ENCODE results near the gene NFATC2.

NFATC2 gene

GRCh38 chr20:51386586-51386985 is 155.9 kb downstream of the NFATC2 start:
- peak in 1 of 2 experiments; percentile 83 for DNase-seq

DNA sequence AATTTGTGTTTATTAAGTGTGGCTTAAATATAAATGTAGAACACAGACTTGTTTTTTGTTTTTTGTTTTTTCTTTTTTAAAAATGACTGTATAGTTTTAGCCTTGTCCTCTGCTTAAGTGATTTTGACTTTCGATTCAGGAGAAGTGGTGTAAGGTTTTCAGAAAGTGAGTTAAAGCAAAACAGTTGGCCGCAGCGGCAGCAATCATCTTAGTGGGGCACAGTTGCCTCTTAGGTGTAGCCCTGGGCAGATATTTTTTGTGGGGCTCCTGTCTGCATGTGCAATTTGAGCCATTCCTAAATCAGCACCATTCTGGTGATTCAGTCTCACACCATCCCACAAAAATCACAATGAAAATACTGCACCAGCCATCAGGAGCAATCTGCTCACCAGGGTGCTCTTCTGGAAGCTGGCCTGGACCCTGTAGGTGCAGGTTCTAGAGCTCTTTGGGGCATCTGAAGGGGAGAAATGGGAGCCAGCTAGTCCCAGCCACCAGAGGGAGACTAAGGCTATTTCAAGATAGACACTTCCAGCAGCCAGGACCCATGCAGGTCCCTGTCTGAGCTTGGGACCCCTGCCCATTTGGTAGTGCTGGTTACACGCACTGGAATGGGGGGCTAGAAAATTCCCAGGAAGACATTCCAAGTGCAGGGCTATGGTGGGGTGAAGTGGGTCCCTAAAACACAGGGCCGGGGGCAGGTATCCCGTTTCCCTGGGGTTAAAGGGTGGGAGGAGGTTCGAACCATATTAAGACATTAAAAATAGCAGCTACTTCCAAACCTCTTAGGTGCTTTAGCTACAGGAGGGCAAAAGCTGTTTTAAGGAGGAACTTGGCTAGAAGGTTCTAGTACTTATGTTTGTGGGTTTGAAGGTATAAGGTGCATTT is 156.6 kb downstream of the NFATC2 start:
- DNase-seq = peak; percentile 40 to 89

DNA sequence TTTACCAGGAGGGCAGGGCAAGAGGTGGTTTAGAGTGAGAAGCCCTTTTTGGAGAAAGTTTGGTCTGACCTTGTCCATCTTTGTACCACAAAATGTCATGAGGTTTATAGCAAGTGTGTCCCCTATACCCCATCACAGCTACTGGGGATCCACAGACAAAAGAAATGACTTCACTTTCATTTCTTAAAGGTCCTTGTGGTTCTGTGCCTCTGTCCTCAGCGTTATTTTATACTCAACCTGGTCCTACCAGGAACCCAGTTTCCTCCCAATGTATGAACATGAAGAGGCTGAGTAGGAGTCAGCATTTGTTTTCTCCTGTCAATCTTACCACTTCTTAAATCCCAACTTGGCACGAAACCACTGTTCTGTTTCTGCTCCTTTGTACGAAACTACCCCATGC is 157.6 kb downstream of the NFATC2 start:
- DNase-seq = no peak

DNA sequence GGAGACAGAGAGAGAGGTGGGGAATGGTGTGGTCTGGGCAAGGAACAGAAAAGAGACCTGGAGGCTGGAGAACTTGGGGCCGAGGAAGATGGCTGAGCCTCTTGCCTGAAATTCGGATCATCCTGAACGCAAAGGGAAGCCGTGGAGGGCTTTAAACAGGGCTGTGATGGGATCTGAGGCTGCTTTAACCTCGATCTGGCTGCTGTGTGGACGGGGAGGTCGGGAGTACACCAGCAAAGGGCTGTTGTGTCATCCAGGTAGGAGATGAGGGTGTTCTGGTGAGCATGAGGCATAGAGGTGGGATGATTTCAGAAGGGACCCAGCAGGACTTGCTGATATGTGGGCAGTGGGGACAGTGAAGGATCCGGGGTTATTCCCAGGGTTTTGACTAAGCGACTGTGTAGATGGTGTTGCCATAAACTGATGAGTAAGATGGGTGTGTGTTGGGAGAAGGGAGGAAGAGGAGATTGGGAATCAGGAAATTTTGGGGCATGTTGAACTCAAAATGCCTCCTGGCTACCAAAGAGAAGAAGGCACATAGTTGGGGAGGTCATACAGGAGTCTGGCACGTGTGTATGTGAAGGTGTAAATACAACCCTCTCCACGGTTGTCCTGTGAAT is 158.5 kb downstream of the NFATC2 start:
- no peak for DNase-seq

GRCh38 chr20:51382986-51383821 is 159.3 kb downstream of the NFATC2 start:
- DNase-seq = peak; percentile 96 to 98

DNA sequence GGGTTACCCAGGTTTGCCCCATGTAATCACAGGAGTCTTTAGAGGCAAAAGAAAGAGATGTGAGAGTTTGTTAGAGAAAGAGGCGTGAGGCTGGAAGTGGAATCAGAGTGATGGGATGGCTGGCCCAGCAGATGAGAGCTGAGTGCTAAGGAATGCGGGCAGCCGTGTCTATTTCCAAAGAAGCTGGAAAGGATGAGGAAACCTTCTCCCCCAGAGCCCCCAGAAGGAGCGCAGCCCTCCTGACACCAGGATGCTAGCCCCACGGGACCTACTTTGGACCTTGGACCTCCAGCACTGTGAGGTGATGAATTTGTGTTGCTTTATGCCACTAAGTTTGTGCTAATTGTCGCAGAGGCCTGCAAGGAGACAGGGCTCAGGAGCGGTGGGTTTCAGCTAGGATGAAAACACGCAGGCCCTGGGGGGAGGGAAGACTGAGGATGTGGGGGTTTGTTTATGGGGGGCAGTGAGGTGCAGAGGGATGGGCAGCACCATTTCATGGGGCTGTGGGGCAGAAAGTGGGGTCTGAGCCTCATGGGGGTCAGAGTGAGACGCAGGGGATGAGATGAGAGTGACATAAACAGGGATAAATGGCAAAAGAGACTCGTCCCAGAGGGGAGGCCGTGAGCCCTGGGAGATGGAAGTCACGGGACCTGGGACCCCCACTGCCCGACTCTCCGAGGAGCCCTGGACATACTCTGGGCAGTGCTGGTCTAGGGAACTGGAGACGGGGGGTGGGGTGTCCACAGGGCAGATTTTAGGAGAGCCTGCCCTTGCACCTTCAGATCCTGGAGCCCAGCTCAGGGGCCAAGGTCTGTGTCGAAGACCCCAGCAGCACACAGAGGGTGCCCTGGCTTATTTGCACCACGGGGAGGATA is 160.2 kb downstream of the NFATC2 start:
- no peak for DNase-seq

GRCh38 chr20:51381557-51381956 is 161.0 kb downstream of the NFATC2 start:
- no peak for DNase-seq

GRCh38 chr20:51380401-51381385 is 161.8 kb downstream of the NFATC2 start:
- DNase-seq = no peak

GRCh38 chr20:51379601-51380341 is 162.7 kb downstream of the NFATC2 start:
- no peak for DNase-seq

GRCh38 chr20:51378171-51378928 is 164.2 kb downstream of the NFATC2 start:
- DNase-seq = peak; percentile 49 to 72

DNA sequence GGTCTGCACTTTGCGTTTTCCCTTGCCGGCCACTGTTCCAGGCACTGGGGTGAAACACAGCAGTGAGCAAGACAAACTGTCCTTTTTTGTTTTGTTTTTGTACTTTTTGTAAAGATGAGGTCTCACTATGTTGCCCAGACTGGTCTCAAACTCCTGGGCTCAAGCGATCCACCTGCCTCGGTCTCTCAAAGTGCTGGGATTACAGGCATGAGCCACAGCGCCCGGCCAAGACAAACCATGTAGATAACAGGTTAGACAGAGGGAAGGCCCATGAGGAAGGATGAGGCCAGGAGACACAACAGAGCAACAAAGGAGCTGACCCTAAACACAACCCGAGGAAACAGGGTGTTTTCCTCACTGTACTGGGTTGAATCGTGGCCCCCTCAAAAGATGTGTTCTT is 165.4 kb downstream of the NFATC2 start:
- DNase-seq = no peak

- DNase-seq = no peak
These were observed 166.4 kb downstream of the NFATC2 start for GRCh38 chr20:51376111-51376510.

- no peak for DNase-seq
These were observed 167.0 kb downstream of the NFATC2 start for GRCh38 chr20:51375561-51375960.

DNA sequence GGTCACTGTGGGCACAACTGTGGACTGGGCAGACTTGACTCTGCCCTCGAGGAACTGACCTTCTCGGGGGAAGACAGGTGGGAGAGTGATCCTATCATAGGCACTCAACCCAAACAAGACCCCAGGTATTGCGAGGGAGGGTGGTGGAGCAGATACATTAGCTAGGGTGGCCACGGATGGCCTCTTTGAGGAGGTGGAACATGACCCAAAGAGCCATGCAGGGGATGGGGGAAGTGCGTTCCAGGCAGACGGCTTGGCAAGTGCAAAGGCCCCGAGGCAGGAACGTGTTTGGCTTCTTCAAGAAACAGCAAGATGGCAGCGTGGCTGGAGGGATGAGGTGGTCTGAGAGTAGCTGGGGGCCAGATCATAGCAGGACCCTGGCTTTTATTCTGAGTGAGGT is 167.6 kb downstream of the NFATC2 start:
- no peak for DNase-seq

DNA sequence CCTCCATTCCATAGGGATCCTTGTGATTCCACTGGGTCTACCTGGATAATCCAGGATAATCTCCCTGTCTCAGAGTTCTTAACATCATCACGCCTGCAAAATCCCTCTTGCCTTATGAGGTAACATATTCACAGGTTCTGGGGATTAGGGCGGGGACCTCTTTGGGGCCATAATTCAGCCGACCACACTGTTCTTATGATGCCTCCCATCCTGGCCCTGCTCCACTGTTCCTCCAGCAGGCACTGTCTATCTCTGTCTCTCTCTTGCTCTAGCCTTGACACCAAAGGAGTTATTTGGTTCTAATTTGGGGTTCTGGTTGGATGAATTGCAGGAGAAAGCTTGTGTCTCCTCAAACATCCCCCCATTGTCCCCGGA is 168.1 kb downstream of the NFATC2 start:
- DNase-seq = no peak

- no peak for DNase-seq
These were observed 168.6 kb downstream of the NFATC2 start for GRCh38 chr20:51373713-51374455.

DNA sequence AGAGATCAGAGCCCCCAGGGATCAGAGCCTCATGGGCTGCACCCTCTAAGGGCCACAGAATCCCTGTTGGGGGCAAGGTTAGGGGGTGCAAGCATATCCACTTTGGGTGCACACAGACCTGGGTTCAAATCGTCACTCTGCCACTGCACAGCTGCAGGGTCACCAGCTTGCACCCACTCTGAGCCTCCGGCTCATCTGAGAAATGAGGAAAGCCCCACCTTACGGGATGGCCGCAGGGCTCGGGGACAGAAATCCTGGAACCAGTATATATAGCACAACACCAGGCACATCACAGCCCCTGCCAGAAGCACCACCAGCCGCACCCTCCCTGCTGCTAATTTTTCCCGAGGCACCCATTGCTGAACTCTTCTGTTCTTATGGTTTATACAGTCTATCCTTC is 169.6 kb downstream of the NFATC2 start:
- no peak for DNase-seq

DNA sequence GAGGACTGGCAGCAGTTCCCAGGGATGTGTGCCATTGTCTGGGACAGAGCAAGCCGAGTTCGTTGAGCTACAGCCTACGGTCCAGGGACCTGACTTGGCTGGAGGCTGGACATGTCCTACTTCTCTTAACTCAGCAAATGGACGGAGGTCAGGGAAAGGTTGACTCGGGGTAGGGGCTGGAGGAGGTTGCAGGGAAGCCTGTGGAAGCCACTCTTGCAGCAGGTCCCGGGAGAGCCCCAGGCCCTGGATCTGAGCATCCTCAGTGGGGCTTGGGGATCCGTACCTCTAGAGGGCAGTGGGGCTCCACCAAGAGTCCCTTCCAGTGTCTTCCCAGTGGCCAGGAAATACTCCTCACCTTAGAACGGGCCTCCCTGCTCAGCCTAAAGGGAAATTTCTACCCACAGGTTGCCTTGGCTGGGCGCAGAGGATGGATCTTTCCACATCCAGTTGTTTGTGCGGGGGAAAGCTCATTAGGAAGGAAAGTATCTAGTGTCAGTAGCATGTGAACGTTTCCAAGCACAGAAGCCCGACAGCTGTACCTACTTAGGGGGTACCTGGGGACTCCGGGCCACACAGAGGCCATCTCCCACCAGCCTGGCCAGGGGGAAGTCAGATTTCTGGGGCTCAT is 170.2 kb downstream of the NFATC2 start:
- DNase-seq = peak; percentile 77 to 94

All from NCI-H526 (cell line).